ENCODE results near the gene TOR1B. TPM values are rescaled to one million over a fixed set of nuclear protein-coding genes. Genes with fewer than 3 reads are reported as not detected.

The TOR1B gene
- total RNA-seq, 1 experiment from 2014 or later = 19.0 TPM

DNA sequence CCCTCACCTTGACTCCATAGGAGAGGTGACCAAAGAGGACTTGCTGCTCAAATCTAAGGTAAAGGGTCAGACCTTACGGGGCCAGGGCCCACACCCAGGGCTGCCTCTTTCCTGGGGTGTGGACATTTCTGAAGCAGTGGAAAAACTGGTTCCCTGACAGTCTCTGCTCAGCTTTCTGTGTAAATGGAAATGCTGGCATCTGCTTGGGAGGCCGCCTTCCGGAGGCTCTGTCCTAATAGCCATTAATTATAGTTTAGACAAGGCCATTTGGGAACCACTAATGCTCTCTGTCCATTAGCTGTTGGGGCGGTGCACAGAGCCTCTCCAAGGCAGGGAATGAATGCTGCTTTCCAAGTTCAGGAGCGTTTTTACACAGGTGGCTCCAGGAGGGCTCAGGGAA lies 49.6 kb downstream of the TOR1B start:
- Histone ChIP-seq H2AFZ (ENCODE audit: low read depth, low read length, poor library complexity, severe bottlenecking) (no peak overlapping the region), H3K9ac (ENCODE audit: low read length) (no peak overlapping the region), H3K4me1 (ENCODE audit: control insufficient read depth in 1 of 2, insufficient read depth in 2 of 2, low read length in 2 of 2) (no peaks in the 10 kb centered on the region), H3K4me2 (ENCODE audit: low read length) (no peak overlapping the region), H3K9me2 (ENCODE audit: insufficient read depth) (no peaks in the 10 kb centered on the region), H3K9me3 (ENCODE audit: control insufficient read depth in 1 of 2, insufficient read depth in 1 of 2, low read depth in 1 of 2, low read length in 2 of 2) (no peaks in the 10 kb centered on the region), H3K27me3 (ENCODE audit: insufficient read depth, low read length) (no peaks in the 10 kb centered on the region), H3K4me3 (replicated peaks in 1 of 2; ENCODE audit: low read depth in 1 of 2, low read length in 2 of 2) (no peak overlapping the region), H4K20me1 (ENCODE audit: insufficient read depth) (no peaks in the 10 kb centered on the region), H3K79me2 (ENCODE audit: insufficient read depth, low read length) (no peaks in the 10 kb centered on the region), H3K36me3 (ENCODE audit: control insufficient read depth in 1 of 2, insufficient read depth in 2 of 2, low read length in 2 of 2) (peaks cover 0 to 4% of the 10 kb centered on the region in 2 experiments; a peak in 1 of 4 replicates), H3K27ac (ENCODE audit: low read depth, low read length) (no peak overlapping the region)
- no peak for DNase-seq (ENCODE audit: low read depth, low spot score)
- POLR2A ChIA-PET = no interaction called here
- no peak for ATAC-seq
- TF ChIP-seq ELF1 (IDR thresholded peaks at IDR 0.05; ENCODE audit: borderline replicate concordance, low read depth) (no peak), EZH2 (IDR thresholded peaks at IDR 0.05) (no peak), RAD21 (IDR thresholded peaks at IDR 0.05; ENCODE audit: low read depth) (no peak), ZNF274 (IDR thresholded peaks at IDR 0.05; ENCODE audit: low read depth, low read length) (no peak), CBX3 (IDR thresholded peaks at IDR 0.05; ENCODE audit: low read depth) (no peak), CEBPB (IDR thresholded peaks at IDR 0.05; ENCODE audit: low read depth) (no peak), EGR1 (IDR thresholded peaks at IDR 0.05; ENCODE audit: low read depth) (no peak), EZH2phosphoT487 (IDR thresholded peaks at IDR 0.05; ENCODE audit: borderline replicate concordance) (no peak), POLR2A (IDR thresholded peaks at IDR 0.05; ENCODE audit: borderline replicate concordance, extremely low read depth, insufficient read depth, insufficient read length) (no peak), YY1 (IDR thresholded peaks at IDR 0.05; ENCODE audit: extremely low read depth, insufficient replicate concordance, low read depth, low read length) (no peak), SRF (IDR thresholded peaks at IDR 0.05; ENCODE audit: low read depth) (no peak)
- TF ChIP-seq, protein P1, sequence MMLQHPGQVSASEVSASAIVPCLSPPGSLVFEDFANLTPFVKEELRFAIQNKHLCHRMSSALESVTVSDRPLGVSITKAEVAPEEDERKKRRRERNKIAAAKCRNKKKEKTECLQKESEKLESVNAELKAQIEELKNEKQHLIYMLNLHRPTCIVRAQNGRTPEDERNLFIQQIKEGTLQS (IDR thresholded peaks at IDR 0.05) = no peak
- TF ChIP-seq, protein P2, sequence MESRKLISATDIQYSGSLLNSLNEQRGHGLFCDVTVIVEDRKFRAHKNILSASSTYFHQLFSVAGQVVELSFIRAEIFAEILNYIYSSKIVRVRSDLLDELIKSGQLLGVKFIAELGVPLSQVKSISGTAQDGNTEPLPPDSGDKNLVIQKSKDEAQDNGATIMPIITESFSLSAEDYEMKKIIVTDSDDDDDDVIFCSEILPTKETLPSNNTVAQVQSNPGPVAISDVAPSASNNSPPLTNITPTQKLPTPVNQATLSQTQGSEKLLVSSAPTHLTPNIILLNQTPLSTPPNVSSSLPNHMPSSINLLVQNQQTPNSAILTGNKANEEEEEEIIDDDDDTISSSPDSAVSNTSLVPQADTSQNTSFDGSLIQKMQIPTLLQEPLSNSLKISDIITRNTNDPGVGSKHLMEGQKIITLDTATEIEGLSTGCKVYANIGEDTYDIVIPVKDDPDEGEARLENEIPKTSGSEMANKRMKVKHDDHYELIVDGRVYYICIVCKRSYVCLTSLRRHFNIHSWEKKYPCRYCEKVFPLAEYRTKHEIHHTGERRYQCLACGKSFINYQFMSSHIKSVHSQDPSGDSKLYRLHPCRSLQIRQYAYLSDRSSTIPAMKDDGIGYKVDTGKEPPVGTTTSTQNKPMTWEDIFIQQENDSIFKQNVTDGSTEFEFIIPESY (IDR thresholded peaks at IDR 0.05; ENCODE audit: extremely low read depth, insufficient replicate concordance, low read length) = no peak
- BruUV-seq (replicated peaks) = no TSS peak
- CTCF ChIA-PET = no interaction called here
- RAD21 ChIA-PET (ENCODE audit: low non-redundant PET in 1 of 2, low total read pairs in 2 of 2, uncharacterized antibody in 2 of 2, unreplicated experiment in 2 of 2) = no interaction called here
- intact Hi-C loops (cut with micrococcal nuclease) = no loop called here
